Panc1 (cell line): ENCODE results near the gene GRID1. TPM values are rescaled to one million over a fixed set of nuclear protein-coding genes. Genes with fewer than 3 reads are reported as not detected.

Experiments
- ATAC-seq: fragments of 200-7000 bp; cut with Tn5 transposase; 2 replicates; pipeline ENCODE4 v1.9.1; 2020; ENCODE audit warnings: mild to moderate bottlenecking, moderate library complexity
- BruUV-seq: library from RNA; stranded (reverse); fragments of 400-500 nt; replicated peaks from 2 replicates; lab custom pipeline; 2021; lab: Mats Ljungman, UMichigan
- CTCF ChIA-PET: fragments of 300-600 bp; sonication (Branson Sonifier 250); formaldehyde crosslinking; loops from one replicate; lab custom pipeline; 2022; ENCODE audit warnings: antibody characterized with exemption; lab: Charles Lee
- POLR2A ChIA-PET: fragments of 300-600 bp; sonication (Branson Sonifier 250); formaldehyde crosslinking; loops from one replicate; lab custom pipeline; 2022; ENCODE audit warnings: antibody characterized with exemption; lab: Charles Lee
- DNase-seq: peaks from one replicate; pipeline ENCODE4 v3.0.0-alpha.2; 2010; ENCODE audit warnings: low read depth, low spot score
- H3K27ac ChIP-seq: 2 replicates; pipeline ENCODE4 v1.5.1; 2011; ENCODE audit warnings: mild to moderate bottlenecking, low read length, inconsistent platforms
- H3K27me3 ChIP-seq: fragments of 200-500 bp; sonication (Bioruptor generic); 2 replicates; pipeline ENCODE4 v1.6.0; 2014; ENCODE audit warnings: low read length, inconsistent platforms; ENCODE audit not compliant: control insufficient read depth, insufficient read depth
- H3K36me3 ChIP-seq: fragments of 200-500 bp; sonication (Bioruptor generic); 2 replicates; pipeline ENCODE4 v1.5.1; 2014; ENCODE audit warnings: inconsistent platforms, mild to moderate bottlenecking, low read length, moderate library complexity; ENCODE audit not compliant: control insufficient read depth, insufficient read depth
- H3K4me1 ChIP-seq: 2 replicates; pipeline ENCODE4 v1.5.1; 2011; ENCODE audit warnings: inconsistent platforms, mild to moderate bottlenecking, low read length, moderate library complexity; ENCODE audit not compliant: control insufficient read depth, insufficient read depth
- H3K4me3 ChIP-seq, 2 experiments: 2 replicates each; pipeline ENCODE4 v1.5.1; 2011 to 2012; ENCODE audit warnings: low read depth in 2 of 2, low read length in 2 of 2, mild to moderate bottlenecking in 2 of 2, inconsistent platforms in 1 of 2, moderate library complexity in 1 of 2
- H3K9me3 ChIP-seq: fragments of 200-500 bp; sonication (Bioruptor generic); 2 replicates; pipeline ENCODE4 v1.5.1; 2014; ENCODE audit warnings: low read depth, mild to moderate bottlenecking, inconsistent platforms, low read length, moderate library complexity; ENCODE audit not compliant: control insufficient read depth, insufficient read depth
- POLR2AphosphoS5 ChIP-seq: IDR thresholded peaks from 2 replicates; pipeline ENCODE4 v1.6.1; 2012; ENCODE audit warnings: mild to moderate bottlenecking, low read depth, low read length, moderate library complexity
- SIN3A ChIP-seq: IDR thresholded peaks from 2 replicates; pipeline ENCODE4 v1.6.1; 2012; ENCODE audit warnings: low read depth, mild to moderate bottlenecking, low read length, moderate library complexity, borderline replicate concordance; ENCODE audit not compliant: insufficient read depth
- TCF7L2 ChIP-seq: IDR thresholded peaks from 2 replicates; pipeline ENCODE4 v1.6.1; 2011; ENCODE audit warnings: mild to moderate bottlenecking, low read depth, low read length, inconsistent platforms
- in situ Hi-C: cut with HindIII; loops from 2 replicates; pipeline ENCODE4 v1.10.0; 2016; ENCODE audit warnings: low sequenced_read_pairs, low pct_unique_long_range_greater_than_20kb
- intact Hi-C: fragments of 100-400 bp; cut with micrococcal nuclease; formaldehyde crosslinking; loops from one replicate; pipeline ENCODE4 v1.10.0; 2022; ENCODE audit not compliant: unreplicated experiment
- total RNA-seq: library from RNA; stranded (reverse); gene quantifications from one replicate; pipeline ENCODE4 v1.2.1, GENCODE V29; 2021; ENCODE audit not compliant: unreplicated experiment
- TF ChIP-seq, protein P1 (sequence below), 2 experiments: IDR thresholded peaks; 2 replicates each; pipeline ENCODE4 v1.6.1; 2011 to 2012; ENCODE audit warnings: low read depth in 2 of 2, control low read depth in 1 of 2, low read length in 1 of 2, mild to moderate bottlenecking in 1 of 2, moderate library complexity in 1 of 2; ENCODE audit not compliant: insufficient read depth in 1 of 2
- TF ChIP-seq, protein P2 (sequence below): fragments of 450-650 bp; IDR thresholded peaks from 2 replicates; pipeline ENCODE4 v1.5.1; 2017; ENCODE audit warnings: mild to moderate bottlenecking

Gene GRID1
- total RNA-seq, 1 experiment from 2014 or later: 2.3 TPM

DNA sequence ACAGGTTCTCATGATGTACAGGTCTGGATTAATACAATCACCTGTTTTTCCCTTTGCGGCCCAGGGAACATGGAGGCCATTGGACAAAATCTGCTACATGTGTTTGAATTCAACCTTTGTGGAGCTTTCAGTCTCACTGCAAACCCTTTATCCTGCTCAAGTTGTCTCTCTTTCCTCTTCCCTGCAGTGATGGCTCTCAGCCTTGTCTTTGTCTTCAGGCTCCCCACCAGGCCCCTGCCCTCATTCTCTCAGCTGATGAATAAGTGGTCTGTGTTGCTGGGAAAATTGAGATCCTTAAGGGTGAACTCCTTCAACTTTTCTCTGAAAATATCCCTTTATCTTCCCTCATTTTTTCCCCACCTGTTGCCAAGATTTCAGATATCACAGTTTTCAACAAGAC is 791.2 kb downstream of the GRID1 start:
- Histone ChIP-seq H3K27ac (no peak overlapping the region), H3K9me3 (no peaks in the 10 kb centered on the region), H3K4me3 (no peak overlapping the region), H3K4me1 (no peaks in the 10 kb centered on the region), H3K36me3 (no peaks in the 10 kb centered on the region), H3K27me3 (no peaks in the 10 kb centered on the region)
- TF ChIP-seq TCF7L2 (no peak), SIN3A (no peak), POLR2AphosphoS5 (no peak)
- TF ChIP-seq, protein P1, sequence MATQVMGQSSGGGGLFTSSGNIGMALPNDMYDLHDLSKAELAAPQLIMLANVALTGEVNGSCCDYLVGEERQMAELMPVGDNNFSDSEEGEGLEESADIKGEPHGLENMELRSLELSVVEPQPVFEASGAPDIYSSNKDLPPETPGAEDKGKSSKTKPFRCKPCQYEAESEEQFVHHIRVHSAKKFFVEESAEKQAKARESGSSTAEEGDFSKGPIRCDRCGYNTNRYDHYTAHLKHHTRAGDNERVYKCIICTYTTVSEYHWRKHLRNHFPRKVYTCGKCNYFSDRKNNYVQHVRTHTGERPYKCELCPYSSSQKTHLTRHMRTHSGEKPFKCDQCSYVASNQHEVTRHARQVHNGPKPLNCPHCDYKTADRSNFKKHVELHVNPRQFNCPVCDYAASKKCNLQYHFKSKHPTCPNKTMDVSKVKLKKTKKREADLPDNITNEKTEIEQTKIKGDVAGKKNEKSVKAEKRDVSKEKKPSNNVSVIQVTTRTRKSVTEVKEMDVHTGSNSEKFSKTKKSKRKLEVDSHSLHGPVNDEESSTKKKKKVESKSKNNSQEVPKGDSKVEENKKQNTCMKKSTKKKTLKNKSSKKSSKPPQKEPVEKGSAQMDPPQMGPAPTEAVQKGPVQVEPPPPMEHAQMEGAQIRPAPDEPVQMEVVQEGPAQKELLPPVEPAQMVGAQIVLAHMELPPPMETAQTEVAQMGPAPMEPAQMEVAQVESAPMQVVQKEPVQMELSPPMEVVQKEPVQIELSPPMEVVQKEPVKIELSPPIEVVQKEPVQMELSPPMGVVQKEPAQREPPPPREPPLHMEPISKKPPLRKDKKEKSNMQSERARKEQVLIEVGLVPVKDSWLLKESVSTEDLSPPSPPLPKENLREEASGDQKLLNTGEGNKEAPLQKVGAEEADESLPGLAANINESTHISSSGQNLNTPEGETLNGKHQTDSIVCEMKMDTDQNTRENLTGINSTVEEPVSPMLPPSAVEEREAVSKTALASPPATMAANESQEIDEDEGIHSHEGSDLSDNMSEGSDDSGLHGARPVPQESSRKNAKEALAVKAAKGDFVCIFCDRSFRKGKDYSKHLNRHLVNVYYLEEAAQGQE (IDR thresholded peaks at IDR 0.05; ENCODE audit: insufficient read depth in 1 of 2, low read depth in 2 of 2, low read length in 1 of 2): no peak
- TF ChIP-seq, protein P2, sequence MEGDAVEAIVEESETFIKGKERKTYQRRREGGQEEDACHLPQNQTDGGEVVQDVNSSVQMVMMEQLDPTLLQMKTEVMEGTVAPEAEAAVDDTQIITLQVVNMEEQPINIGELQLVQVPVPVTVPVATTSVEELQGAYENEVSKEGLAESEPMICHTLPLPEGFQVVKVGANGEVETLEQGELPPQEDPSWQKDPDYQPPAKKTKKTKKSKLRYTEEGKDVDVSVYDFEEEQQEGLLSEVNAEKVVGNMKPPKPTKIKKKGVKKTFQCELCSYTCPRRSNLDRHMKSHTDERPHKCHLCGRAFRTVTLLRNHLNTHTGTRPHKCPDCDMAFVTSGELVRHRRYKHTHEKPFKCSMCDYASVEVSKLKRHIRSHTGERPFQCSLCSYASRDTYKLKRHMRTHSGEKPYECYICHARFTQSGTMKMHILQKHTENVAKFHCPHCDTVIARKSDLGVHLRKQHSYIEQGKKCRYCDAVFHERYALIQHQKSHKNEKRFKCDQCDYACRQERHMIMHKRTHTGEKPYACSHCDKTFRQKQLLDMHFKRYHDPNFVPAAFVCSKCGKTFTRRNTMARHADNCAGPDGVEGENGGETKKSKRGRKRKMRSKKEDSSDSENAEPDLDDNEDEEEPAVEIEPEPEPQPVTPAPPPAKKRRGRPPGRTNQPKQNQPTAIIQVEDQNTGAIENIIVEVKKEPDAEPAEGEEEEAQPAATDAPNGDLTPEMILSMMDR: no peak
- DNase-seq: no peak
- ChIA-PET POLR2A (no interaction called here), CTCF (no interaction called here)
- intact Hi-C loops: no loop called here
- ATAC-seq: no peak
- in situ Hi-C loops: no loop called here
- BruUV-seq: no TSS peak

DNA sequence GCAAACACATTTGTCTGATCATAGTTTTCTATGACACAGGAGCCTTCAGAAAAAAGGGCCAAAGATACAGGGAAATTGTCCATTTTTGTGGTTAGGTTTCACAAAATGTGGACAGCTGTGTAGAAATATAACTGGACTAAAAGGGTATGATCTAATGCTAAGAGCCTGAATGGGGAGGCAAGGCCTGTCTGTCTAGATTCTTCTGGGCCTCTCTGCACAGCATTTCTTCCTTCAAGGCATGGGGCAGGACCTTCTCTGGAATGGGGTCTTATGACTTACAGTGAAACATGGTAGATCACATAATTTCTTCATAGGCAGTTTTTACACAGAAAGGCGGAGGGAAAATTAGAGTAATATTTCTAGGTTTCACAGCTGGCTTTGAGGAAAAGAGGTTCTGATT is 795.7 kb downstream of the GRID1 start:
- intact Hi-C loops: no loop called here
- Histone ChIP-seq H3K27me3 (no peaks in the 10 kb centered on the region), H3K27ac (no peak overlapping the region), H3K36me3 (no peaks in the 10 kb centered on the region), H3K9me3 (no peaks in the 10 kb centered on the region), H3K4me3 (no peak overlapping the region), H3K4me1 (no peaks in the 10 kb centered on the region)
- POLR2A ChIA-PET: no interaction called here
- in situ Hi-C loops: no loop called here
- ATAC-seq: no peak
- CTCF ChIA-PET: no interaction called here
- TF ChIP-seq POLR2AphosphoS5: no peak
- no peak for TF ChIP-seq SIN3A
- TF ChIP-seq, protein P2: no peak
- no TSS peak for BruUV-seq
- DNase-seq: no peak
